ENCODE measurements around the gene LCNL1.

DNA sequence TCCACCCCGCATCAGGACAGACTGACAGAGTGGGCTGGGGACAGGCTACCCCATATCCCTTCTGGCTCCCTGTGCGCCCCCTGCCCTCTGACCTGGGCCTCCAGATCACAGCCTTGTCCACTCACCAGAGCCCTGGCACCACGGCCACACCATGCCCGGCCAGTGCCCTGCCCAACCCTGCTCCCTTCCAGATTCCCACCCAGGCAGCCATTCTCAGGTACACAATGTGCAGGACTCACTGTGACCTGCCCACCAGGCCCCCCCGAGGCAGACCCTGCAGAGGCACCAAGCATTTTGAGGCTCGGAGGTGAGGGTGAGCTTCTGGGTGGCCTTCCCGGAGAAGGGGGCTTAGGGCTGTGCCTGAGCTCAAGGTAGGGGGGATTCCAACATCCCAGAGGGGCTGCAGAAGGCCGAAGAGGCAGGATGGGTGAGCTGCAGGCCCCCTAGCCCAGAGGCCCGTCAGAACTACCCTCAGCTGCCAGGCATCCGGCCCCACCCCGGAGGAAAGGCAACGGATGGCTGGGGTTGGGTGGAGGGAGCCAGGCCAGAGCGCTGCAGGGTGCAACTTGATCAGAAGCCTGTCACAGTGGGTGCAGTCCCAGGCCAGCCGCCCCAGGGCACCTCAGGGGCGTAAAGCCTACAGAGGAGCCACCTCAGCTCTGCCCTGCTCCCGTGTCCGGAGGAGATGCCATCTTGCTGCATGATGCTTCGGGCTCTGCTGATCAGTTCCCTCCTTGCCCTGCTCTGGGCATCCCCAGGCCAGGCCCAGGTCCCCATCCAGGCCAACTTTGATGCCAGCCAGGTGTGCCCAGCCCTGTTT lies at the start of gene LCNL1:
- no peak for TF ChIP-seq POLR2A (IDR thresholded peaks at IDR 0.05)
- TF ChIP-seq, protein P1, sequence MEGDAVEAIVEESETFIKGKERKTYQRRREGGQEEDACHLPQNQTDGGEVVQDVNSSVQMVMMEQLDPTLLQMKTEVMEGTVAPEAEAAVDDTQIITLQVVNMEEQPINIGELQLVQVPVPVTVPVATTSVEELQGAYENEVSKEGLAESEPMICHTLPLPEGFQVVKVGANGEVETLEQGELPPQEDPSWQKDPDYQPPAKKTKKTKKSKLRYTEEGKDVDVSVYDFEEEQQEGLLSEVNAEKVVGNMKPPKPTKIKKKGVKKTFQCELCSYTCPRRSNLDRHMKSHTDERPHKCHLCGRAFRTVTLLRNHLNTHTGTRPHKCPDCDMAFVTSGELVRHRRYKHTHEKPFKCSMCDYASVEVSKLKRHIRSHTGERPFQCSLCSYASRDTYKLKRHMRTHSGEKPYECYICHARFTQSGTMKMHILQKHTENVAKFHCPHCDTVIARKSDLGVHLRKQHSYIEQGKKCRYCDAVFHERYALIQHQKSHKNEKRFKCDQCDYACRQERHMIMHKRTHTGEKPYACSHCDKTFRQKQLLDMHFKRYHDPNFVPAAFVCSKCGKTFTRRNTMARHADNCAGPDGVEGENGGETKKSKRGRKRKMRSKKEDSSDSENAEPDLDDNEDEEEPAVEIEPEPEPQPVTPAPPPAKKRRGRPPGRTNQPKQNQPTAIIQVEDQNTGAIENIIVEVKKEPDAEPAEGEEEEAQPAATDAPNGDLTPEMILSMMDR (IDR thresholded peaks at IDR 0.05): no peak
